ENCODE results near the gene TACC3.

GRCh38 chr4:1751919-1752283, 30.6 kb downstream of the TACC3 start:
- TF ChIP-seq CTCF (IDR thresholded peaks at IDR 0.05), result no peak
- no peak for TF ChIP-seq POLR2A (IDR thresholded peaks at IDR 0.05)

Data from adrenal gland (tissue), 5 donors.